Heart right ventricle (tissue), 16 donors: ENCODE measurements around the gene UXS1. TPM values are rescaled to one million over a fixed set of nuclear protein-coding genes. Genes with fewer than 3 reads are reported as not detected.
A peak's percentile ranks its signal among the peaks of the same experiment; 100 is the strongest.

Source experiments
- ATAC-seq, 8 donors: fragments of 200-7000 bp; cut with Tn5 transposase; one replicate each; pipeline ENCODE4 v1.9.1; 2020; ENCODE audit warnings: mild to moderate bottlenecking in 8 of 8, moderate library complexity in 8 of 8, moderate number of reproducible peaks in 1 of 8
- DNase-seq, 2 donors: peaks; one replicate each; pipeline ENCODE4 v3.0.0-alpha.2; 2020
- H3K27ac ChIP-seq, 10 donors: fragments of 200-600 bp; sonication (generic) in 2 of 10; one replicate each; pipeline versions ENCODE4 v1.5.0 to v1.8.0; 2020 to 2022; ENCODE audit warnings: mild to moderate bottlenecking in 3 of 10
- H3K27me3 ChIP-seq, 7 donors: fragments of 200-600 bp; one replicate each; pipeline ENCODE4 v1.8.0; 2021 to 2022; ENCODE audit warnings: mild to moderate bottlenecking in 2 of 7
- H3K36me3 ChIP-seq, 9 donors: fragments of 200-600 bp; sonication (generic) in 1 of 9; one replicate each; pipeline versions ENCODE4 v1.5.0 to v1.8.0; 2020 to 2022; ENCODE audit warnings: mild to moderate bottlenecking in 2 of 9
- H3K4me1 ChIP-seq, 9 donors: fragments of 200-600 bp; sonication (generic) in 1 of 9; one replicate each; pipeline versions ENCODE4 v1.5.0 to v1.8.0; 2020 to 2022; ENCODE audit warnings: mild to moderate bottlenecking in 4 of 9
- H3K4me3 ChIP-seq, 10 donors: fragments of 200-600 bp; sonication (generic) in 2 of 10; one replicate each; pipeline versions ENCODE4 v1.5.0 to v1.8.0; 2020 to 2022; ENCODE audit warnings: mild to moderate bottlenecking in 7 of 10, moderate library complexity in 2 of 10
- H3K9me3 ChIP-seq, 11 donors: fragments of 200-600 bp in 10 of 11; sonication (generic) in 2 of 11; one replicate each; pipeline versions ENCODE4 v1.5.0 to v1.8.0; 2013 to 2022; ENCODE audit warnings: mild to moderate bottlenecking in 2 of 11, control low read depth in 1 of 11, moderate library complexity in 1 of 11
- CTCF ChIP-seq, 9 donors: fragments of 200-600 bp; sonication (generic) in 2 of 9; IDR thresholded peaks; one replicate each; pipeline versions ENCODE4 v1.5.0 to v1.8.0; 2021 to 2022; ENCODE audit warnings: antibody characterized with exemption in 9 of 9, mild to moderate bottlenecking in 5 of 9, moderate library complexity in 1 of 9
- WGBS, 2 donors: extraction: QIAGEN DNeasy Blood & Tissue Kit; methylation state at CpG; one replicate each; pipeline ENCODE4 v1.1.7; 2013; ENCODE audit warnings: inconsistent platforms in 1 of 2; 5-methylcytosine and 5-hydroxymethylcytosine counted together
- intact Hi-C, 10 donors: fragments of 100-400 bp; cut with DNase I; formaldehyde crosslinking; loops; one replicate each; pipeline versions ENCODE4 v1.11.1 to v1.14.2; 2022
- polyA plus RNA-seq, 2 donors: library from polyadenylated mRNA; stranded (reverse); fragments of 200-250 nt; gene quantifications; one replicate each; pipeline ENCODE4 v1.2.3, GENCODE V29; 2013
- total RNA-seq, 10 donors: library from RNA; stranded (reverse); fragmentation: NEBNext Ultra II Directional in 3 of 10; extraction: Animal tissue kit (Norgen Biotek cat#: 25700) in 3 of 10; gene quantifications; one replicate each; pipeline versions ENCODE4 v1.2.1 to v1.2.4, GENCODE V29; 2021 to 2023
- donor health status: Arrhythmogenic right ventricular cardiomyopathy.
- donor health status: ischemic (EF 13 %, LVEDD 7.1; RV severe dilation, severe dysfunction).
- donor health status: healthy with polysubstance abuse.
- donor health status: DM: no; HTN: yes; CAD: no.
- donor health status: DM: no; HTN: no; CAD: no.
- donor health status: ischemic (EF 25% LVEDD 6.9; RV normal size, moderate dysfunction).
- donor health status: ischemic (EF 25% LVEDD 5.7; RV mildly dilated, moderate dysfunction).
- donor health status: healthy.
- donor health status: DM: yes; HTN: yes; CAD: no.
- donor health status: Ischemic cardiomyopathy.
- donor health status: ischemic (EF 35%, LVEDD 5.7; RV mildly dilated, moderate dysfunction).
- donor health status: nonischemic (EF 11% LVEDD 7.7; RV severe dilation, severe dysfunction).
- donor health status: DM: yes; HTN: yes; CAD: no.
- donor health status: PGD.
- donor health status: ischemic (EF 29% LVEDD 5.4; RV normal size, mild dysfunction).
- donor health status: nonischemic (EF 23%, LVEDD 6.1; RV moderate dilation, normal function).

UXS1 gene
- total and polyA plus RNA-seq, 12 donors: 7.1 to 35.0 (median 25.1) TPM

GRCh38 chr2:106165561-106165960 lies 28.5 kb downstream of the UXS1 start:
- intact Hi-C loops: no loop called here
- 56 to 57% methylated on average over 6 of the region's 6 CpGs for WGBS, 2 donors
- TF ChIP-seq CTCF (IDR thresholded peaks at IDR 0.05): no peak
- Histone ChIP-seq H3K36me3 (peaks cover 0 to 17% (median 0%) of the 10 kb centered on the region in 9 donors), H3K4me3 (no peak overlapping the region), H3K4me1 (peaks cover 0 to 27% (median 4%) of the 10 kb centered on the region in 9 donors), H3K27me3 (no peaks in the 10 kb centered on the region), H3K9me3 (peaks cover 0 to 8% (median 0%) of the 10 kb centered on the region in 11 donors), H3K27ac (no peak overlapping the region)
- no peak for ATAC-seq
- no peak for DNase-seq

DNA sequence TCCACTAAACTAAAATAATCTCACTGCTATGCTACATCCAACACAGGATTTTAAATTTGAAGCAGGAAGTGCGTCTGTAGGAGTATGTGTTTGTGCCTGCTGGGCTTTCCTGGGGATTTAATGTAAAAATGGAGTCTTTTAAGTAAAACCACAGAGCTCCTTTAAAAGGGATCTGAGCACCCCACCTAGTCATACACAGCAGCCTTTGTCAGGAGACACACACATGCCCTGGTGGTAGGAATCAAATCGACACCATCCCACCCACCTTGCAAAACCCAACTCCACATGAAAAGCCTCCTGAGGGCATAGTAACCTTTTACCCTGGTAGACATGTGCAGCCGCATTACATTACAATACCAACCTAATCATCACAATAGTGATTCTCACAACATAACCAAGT lies 29.1 kb downstream of the UXS1 start:
- 67 to 78% methylated on average over 3 of the region's 3 CpGs for WGBS, 2 donors
- H3K36me3 ChIP-seq: peaks cover 0 to 23% (median 0%) of the 10 kb centered on the region in 9 donors
- intact Hi-C loops: no loop called here
- no peak overlapping the region for H3K4me3 ChIP-seq
- H3K27ac ChIP-seq: no peak overlapping the region
- DNase-seq (no peak), ATAC-seq (no peak)
- peaks cover 0 to 8% (median 0%) of the 10 kb centered on the region in 11 donors for H3K9me3 ChIP-seq
- no peaks in the 10 kb centered on the region for H3K27me3 ChIP-seq
- H3K4me1 ChIP-seq: peaks cover 0 to 27% (median 4%) of the 10 kb centered on the region in 9 donors
- TF ChIP-seq CTCF (IDR thresholded peaks at IDR 0.05): no peak

DNA sequence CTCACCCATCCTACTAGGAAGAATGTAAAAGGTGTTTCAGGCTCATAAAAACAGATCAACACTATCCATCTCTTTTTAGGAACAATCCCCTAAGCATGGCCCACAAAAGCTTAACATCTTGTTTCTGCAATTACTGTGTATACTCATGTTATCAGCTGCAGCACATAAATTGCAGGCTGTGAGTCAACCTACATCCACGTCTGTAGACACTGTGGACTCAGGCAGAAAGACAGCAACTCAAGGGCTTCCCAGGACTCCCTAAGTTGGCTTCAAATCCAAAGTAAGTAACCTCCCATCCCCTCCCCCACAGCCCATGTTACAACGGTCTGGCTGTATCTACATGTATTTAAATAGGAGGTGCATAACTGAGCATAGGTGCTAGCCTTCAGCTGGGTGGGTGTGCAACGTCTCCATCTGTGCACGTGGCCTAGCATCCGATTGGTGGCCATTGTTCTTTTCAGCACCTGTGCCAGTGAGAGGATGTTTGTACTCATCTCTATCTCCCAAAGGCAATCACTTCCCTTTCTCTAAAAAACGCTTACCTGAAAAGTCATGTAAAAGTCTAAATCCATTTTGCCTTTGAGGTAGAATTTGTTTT lies 30.1 kb downstream of the UXS1 start:
- 67 to 69% methylated on average over 6 of the region's 6 CpGs for WGBS, 2 donors
- Histone ChIP-seq H3K36me3 (peaks cover 0 to 33% (median 0%) of the 10 kb centered on the region in 9 donors), H3K4me1 (peaks cover 0 to 27% (median 4%) of the 10 kb centered on the region in 9 donors), H3K27me3 (no peaks in the 10 kb centered on the region), H3K9me3 (peaks cover 0 to 8% (median 0%) of the 10 kb centered on the region in 11 donors), H3K27ac (no peak overlapping the region), H3K4me3 (no peak overlapping the region)
- TF ChIP-seq CTCF (IDR thresholded peaks at IDR 0.05): no peak
- intact Hi-C loops: no loop called here
- ATAC-seq (no peak), DNase-seq (no peak)

GRCh38 chr2:106161938-106162820 lies 31.9 kb downstream of the UXS1 start:
- TF ChIP-seq CTCF (IDR thresholded peaks at IDR 0.05): no peak
- ATAC-seq (peak in 1 of 8 donors; percentile 44), DNase-seq (no peak)
- Histone ChIP-seq H3K4me3 (no peak overlapping the region), H3K27ac (peak overlapping the region in 1 of 10 donors; percentile 76), H3K36me3 (peaks cover 0 to 49% (median 0%) of the 10 kb centered on the region in 9 donors), H3K27me3 (no peaks in the 10 kb centered on the region), H3K4me1 (peaks cover 0 to 27% (median 4%) of the 10 kb centered on the region in 9 donors), H3K9me3 (peaks cover 0 to 8% (median 0%) of the 10 kb centered on the region in 11 donors)
- intact Hi-C loops: no loop called here
- WGBS, 2 donors: 74 to 83% methylated on average over 11 of the region's 11 CpGs
